MCF 10A (cell line): Measurements from ENCODE around the gene OR10D3. TPM values are rescaled to one million over a fixed set of nuclear protein-coding genes. Genes with fewer than 3 reads are reported as not detected.
A peak's percentile ranks its signal among the peaks of the same experiment; 100 is the strongest.

Experiments used
- Bru-seq: library from RNA; stranded (reverse); fragments of 400-500 nt; gene quantifications from one replicate; lab custom pipeline; 2021; lab: Mats Ljungman, UMichigan
- BruChase-seq, 2 experiments: library from RNA; stranded (reverse); fragments of 400-500 nt; gene quantifications; one replicate each; lab custom pipeline; 2021; lab: Mats Ljungman, UMichigan
- BruUV-seq: library from RNA; stranded (reverse); fragments of 400-500 nt; replicated peaks from 2 replicates; lab custom pipeline; 2021; lab: Mats Ljungman, UMichigan
- CTCF ChIA-PET: fragments of 300-600 bp; sonication (Branson Sonifier 250); formaldehyde crosslinking; extraction: SDS; loops from one replicate; lab custom pipeline; 2021; ENCODE audit warnings: antibody characterized with exemption, inconsistent platforms; lab: Yijun Ruan, JAX
- POLR2A ChIA-PET: fragments of 300-600, 350-650 bp; sonication (Branson Sonifier 250); formaldehyde crosslinking; extraction: SDS; loops from one replicate; lab custom pipeline; 2020; ENCODE audit warnings: antibody characterized with exemption, inconsistent platforms; lab: Yijun Ruan, JAX
- DNase-seq: peaks from one replicate; pipeline ENCODE4 v3.0.0-alpha.2; 2018; ENCODE audit not compliant: unreplicated experiment
- H3K27ac Mint-ChIP-seq: one replicate; pipeline ENCODE4 v1.8.0; 2022; ENCODE audit warnings: mild to moderate bottlenecking, low read depth, mixed read lengths; ENCODE audit not compliant: unreplicated experiment
- H3K27me3 Mint-ChIP-seq: one replicate; pipeline ENCODE4 v1.8.0; 2022; ENCODE audit warnings: mixed read lengths; ENCODE audit not compliant: insufficient read depth, unreplicated experiment
- H3K36me3 Mint-ChIP-seq: one replicate; pipeline ENCODE4 v1.8.0; 2022; ENCODE audit warnings: mild to moderate bottlenecking, moderate library complexity, mixed read lengths; ENCODE audit not compliant: insufficient read depth, unreplicated experiment
- H3K4me1 Mint-ChIP-seq: one replicate; pipeline ENCODE4 v1.8.0; 2022; ENCODE audit warnings: mixed read lengths; ENCODE audit not compliant: insufficient read depth, unreplicated experiment
- H3K4me3 Mint-ChIP-seq: one replicate; pipeline ENCODE4 v1.8.0; 2022; ENCODE audit warnings: mild to moderate bottlenecking, moderate library complexity, mixed read lengths; ENCODE audit not compliant: unreplicated experiment
- H3K9me3 Mint-ChIP-seq: one replicate; pipeline ENCODE4 v1.8.0; 2022; ENCODE audit warnings: mixed read lengths; ENCODE audit not compliant: unreplicated experiment
- CTCF ChIP-seq: fragments of 200-600 bp; IDR thresholded peaks from one replicate; pipeline ENCODE4 v1.8.0; 2022; ENCODE audit warnings: antibody characterized with exemption, mild to moderate bottlenecking; ENCODE audit not compliant: unreplicated experiment
- intact Hi-C: fragments of 100-400 bp; cut with micrococcal nuclease; formaldehyde crosslinking; loops from 2 replicates; pipeline ENCODE4 v1.14.1; 2022
- long read RNA-seq: library from polyadenylated mRNA; stranded (forward); transcript quantifications from one replicate; pipeline ENCODE4 v2.0.0, GENCODE V29; 2022
- total RNA-seq: library from RNA; stranded (reverse); gene quantifications from 2 replicates; pipeline ENCODE4 v1.2.3, GENCODE V29; 2022

Gene OR10D3
- not detected in 2 replicates for total RNA-seq
- Bru-seq, nascent RNA: not detected
- percentile 0 among the genes with signal in this experiment for BruChase-seq, experiment 1, labeled RNA remaining after a 6-hour chase
- percentile 11 among the genes with signal in this experiment for BruChase-seq, experiment 2, labeled RNA remaining after a 2-hour chase
- long read RNA-seq: 0 reads

GRCh38 chr11:124183068-124183467 is at the start of gene OR10D3:
Gene OR10D3, plus strand, starts transcription at chr11:124183345. Its CDS starts 1,925 bp downstream, at chr11:124185270.
- no peaks in the 10 kb centered on the region for H3K9me3 Mint-ChIP-seq
- no TSS peak for BruUV-seq
- no peak for DNase-seq
- CTCF ChIA-PET: no interaction called here
- H3K27ac Mint-ChIP-seq: no peak within 1 kb of the TSS
- no peaks in the 10 kb centered on the region for H3K4me1 Mint-ChIP-seq
- no peak for TF ChIP-seq CTCF
- H3K27me3 Mint-ChIP-seq: peaks cover 18% of the 10 kb centered on the region
- no peak within 1 kb of the TSS for H3K4me3 Mint-ChIP-seq
- H3K36me3 Mint-ChIP-seq: no peaks in the 10 kb centered on the region
- POLR2A ChIA-PET: no interaction called here
- intact Hi-C loops: no loop called here

GRCh38 chr11:124143034-124143433 is 40.1 kb upstream of the OR10D3 start:
- ChIA-PET CTCF (no interaction called here), POLR2A (no interaction called here)
- Mint-ChIP-seq H3K4me1 (no peaks in the 10 kb centered on the region), H3K9me3 (no peaks in the 10 kb centered on the region), H3K27ac (no peak overlapping the region), H3K36me3 (no peaks in the 10 kb centered on the region), H3K27me3 (no peaks in the 10 kb centered on the region), H3K4me3 (no peak overlapping the region)
- no TSS peak for BruUV-seq
- no peak for DNase-seq
- no peak for TF ChIP-seq CTCF
- intact Hi-C loops: no loop called here

- ChIA-PET POLR2A (no interaction called here), CTCF (no interaction called here)
- Mint-ChIP-seq H3K4me1 (no peaks in the 10 kb centered on the region), H3K36me3 (no peaks in the 10 kb centered on the region), H3K27me3 (no peaks in the 10 kb centered on the region), H3K27ac (no peak overlapping the region), H3K9me3 (no peaks in the 10 kb centered on the region), H3K4me3 (no peak overlapping the region)
- no TSS peak for BruUV-seq
- intact Hi-C loops: no loop called here
- no peak for DNase-seq
- TF ChIP-seq CTCF: no peak
Measured at GRCh38 chr11:124147951-124148350, 35.2 kb upstream of the OR10D3 start.

GRCh38 chr11:124150684-124151083 is 32.5 kb upstream of the OR10D3 start:
- ChIA-PET POLR2A (no interaction called here), CTCF (no interaction called here)
- H3K27ac Mint-ChIP-seq: no peak overlapping the region
- BruUV-seq: no TSS peak
- peaks cover 14% of the 10 kb centered on the region for H3K27me3 Mint-ChIP-seq
- H3K9me3 Mint-ChIP-seq: no peaks in the 10 kb centered on the region
- no peak for TF ChIP-seq CTCF
- intact Hi-C loops: no loop called here
- no peaks in the 10 kb centered on the region for H3K4me1 Mint-ChIP-seq
- H3K4me3 Mint-ChIP-seq: no peak overlapping the region
- no peaks in the 10 kb centered on the region for H3K36me3 Mint-ChIP-seq
- DNase-seq: no peak
